ENCODE measurements around the gene LKAAEAR1. TPM values are rescaled to one million over a fixed set of nuclear protein-coding genes. Genes with fewer than 3 reads are reported as not detected.

The LKAAEAR1 gene
- total and polyA plus RNA-seq, 2 of the 4 experiments (the other 2 are of a cell fraction) = 0.21 TPM; not detected in 1

DNA sequence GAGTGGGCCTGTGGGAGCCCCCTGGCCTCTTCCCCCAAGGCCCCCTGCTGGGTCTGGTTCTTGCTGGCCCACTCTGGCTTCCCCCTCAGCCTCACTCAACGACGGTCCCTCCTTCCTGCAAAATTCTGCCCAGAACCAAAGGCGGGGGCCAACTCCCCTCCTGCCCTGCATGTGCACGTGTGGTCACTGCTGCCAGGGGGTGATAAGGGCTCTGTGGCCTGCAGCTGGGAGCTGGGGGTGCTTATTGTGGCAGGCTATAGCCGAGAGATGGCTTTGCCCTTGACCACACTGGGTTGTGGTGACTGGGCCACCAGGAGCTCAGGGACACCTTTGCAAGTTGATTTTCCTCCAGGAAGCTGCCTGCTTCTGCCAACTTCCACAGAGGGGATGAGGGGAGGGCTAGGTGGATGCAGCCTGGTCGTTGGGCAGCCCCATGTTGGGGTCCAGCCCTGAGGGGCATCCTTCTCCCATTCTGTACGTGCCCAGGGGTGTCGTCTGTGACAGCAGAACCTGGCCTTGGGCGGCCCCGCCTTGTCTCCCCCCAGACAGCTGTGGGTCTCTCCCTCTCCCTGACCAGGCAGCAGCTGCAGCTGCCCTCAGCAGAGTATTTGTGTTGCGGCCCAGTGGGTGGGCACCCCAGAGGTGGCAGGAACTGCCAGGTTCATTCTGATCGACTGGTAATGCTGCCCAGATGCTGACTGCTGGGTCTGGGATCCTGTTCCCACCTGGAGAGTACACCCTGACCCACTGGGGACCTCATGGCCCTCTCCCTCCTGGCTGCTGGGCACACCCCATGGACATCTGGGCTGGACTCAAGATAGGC, 15.6 kb downstream of the LKAAEAR1 start:
- WGBS, 2 experiments (ENCODE audit: extremely low coverage in 2 of 2, insufficient read length in 1 of 2) = 95% methylated on average over 3 of the region's 12 CpGs; no CpG with 5 or more reads in 1 of the 2 experiments
- peaks cover 11% of the 10 kb centered on the region; the same call in 1 of the 2 replicates for H3K36me3 ChIP-seq (ENCODE audit: control insufficient read depth, insufficient read depth, low read length)
- no TSS peak for BruUV-seq (replicated peaks)
- H3K56ac ChIP-seq (ENCODE audit: extremely low read depth, insufficient read depth, low read length) = no peak overlapping the region
- H3K23ac ChIP-seq (ENCODE audit: low read depth, low read length) = no peak overlapping the region
- no peak overlapping the region for H3K4me3 ChIP-seq (ENCODE audit: insufficient read depth, low read depth, low read length)
- no peak overlapping the region for H2BK20ac ChIP-seq (ENCODE audit: low read depth, low read length)
- intact Hi-C loops (cut with micrococcal nuclease) (no loop called here), in situ Hi-C loops (cut with MboI; ENCODE audit: low sequenced_read_pairs) (no loop called here), dilution Hi-C loops (cut with HindIII; ENCODE audit: low sequenced_read_pairs, unreplicated experiment) (no loop called here)
- no peak overlapping the region for H2BK15ac ChIP-seq (ENCODE audit: low read depth, low read length)
- H3K27me3 ChIP-seq (ENCODE audit: control insufficient read depth, insufficient read depth, low read length) = no peaks in the 10 kb centered on the region
- no peak overlapping the region for H3K14ac ChIP-seq (replicated peaks; ENCODE audit: low read depth, low read length)
- ChIA-PET POLR2A (ENCODE audit: unreplicated experiment) (no interaction called here), CTCF (interaction anchor here (0.5 to 1.8 kb wide), 2 partner anchors 11 to 66 kb away, joined by 5 to 6 read pairs; no protein-coding TSS in a partner anchor)
- no peak overlapping the region for H4K5ac ChIP-seq (ENCODE audit: low read depth, low read length)
- H2AK9ac ChIP-seq (replicated peaks; ENCODE audit: low read depth, low read length, poor library complexity) = no peak overlapping the region
- H2BK5ac ChIP-seq (ENCODE audit: low read depth, low read length, poor library complexity, severe bottlenecking) = no peak overlapping the region
- peaks cover 13% of the 10 kb centered on the region for H3K9me1 ChIP-seq (ENCODE audit: insufficient read depth, low read length)
- H2BK120ac ChIP-seq (ENCODE audit: low read depth, low read length) = no peak overlapping the region
- H4K8ac ChIP-seq (ENCODE audit: low read depth in 2 of 2, low read length in 2 of 2) = no peak overlapping the region
- no peak overlapping the region for H3K9ac ChIP-seq (ENCODE audit: low read depth, low read length)
- H3K9me3 ChIP-seq (ENCODE audit: control insufficient read depth, insufficient read depth, low read length) = no peaks in the 10 kb centered on the region
- H3K18ac ChIP-seq (ENCODE audit: low read depth, low read length) = no peak overlapping the region
- peaks cover 3 to 27% of the 10 kb centered on the region in 2 experiments; a peak in 3 of 4 replicates for H3K79me1 ChIP-seq (ENCODE audit: low read depth in 1 of 2, low read length in 2 of 2)
- no peak overlapping the region for H4K91ac ChIP-seq (ENCODE audit: insufficient read depth, low read depth, low read length)
- peaks cover 20% of the 10 kb centered on the region for H3K4me1 ChIP-seq (ENCODE audit: control insufficient read depth, insufficient read depth, low read length)
- ATAC-seq (ENCODE audit: low read depth) = no peak
- H2AFZ ChIP-seq (replicated peaks; ENCODE audit: low read length, poor library complexity) = no peak overlapping the region
- no peak for DNase-seq
- H3K4ac ChIP-seq (ENCODE audit: low read depth, low read length) = no peak overlapping the region
- no peak overlapping the region for H3K27ac ChIP-seq (ENCODE audit: insufficient read depth, low read length)
- no peak overlapping the region for H3K4me2 ChIP-seq (ENCODE audit: low read depth, low read length)
- H4K20me1 ChIP-seq (ENCODE audit: insufficient read depth, low read length) = peaks cover 15% of the 10 kb centered on the region
- no peak overlapping the region for H2AK5ac ChIP-seq (ENCODE audit: low read depth, low read length)
- TF ChIP-seq CHD1 (IDR thresholded peaks at IDR 0.05; ENCODE audit: low read depth, low read length) (no peak), RFX5 (IDR thresholded peaks at IDR 0.05; ENCODE audit: low read depth, low read length) (no peak), MXI1 (IDR thresholded peaks at IDR 0.05; ENCODE audit: borderline replicate concordance, low read depth, low read length) (no peak), RCOR1 (IDR thresholded peaks at IDR 0.05; ENCODE audit: insufficient replicate concordance, low read length) (no peak), NFE2L2 (IDR thresholded peaks at IDR 0.05; ENCODE audit: low read depth, low read length) (no peak), MAZ (IDR thresholded peaks at IDR 0.05; ENCODE audit: borderline replicate concordance, low read depth, low read length) (no peak), RAD21 (IDR thresholded peaks at IDR 0.05; ENCODE audit: low read length) (no peak), SMC3 (IDR thresholded peaks at IDR 0.05; ENCODE audit: low read depth, low read length) (no peak), FOS (IDR thresholded peaks at IDR 0.05; ENCODE audit: low read depth, low read length) (no peak), BHLHE40 (IDR thresholded peaks at IDR 0.05; ENCODE audit: low read depth, low read length) (no peak), POLR2A (IDR thresholded peaks at IDR 0.05; ENCODE audit: low read depth, low read length) (no peak), CEBPB (IDR thresholded peaks at IDR 0.05; ENCODE audit: low read depth, low read length) (no peak)
- TF ChIP-seq, protein P1, sequence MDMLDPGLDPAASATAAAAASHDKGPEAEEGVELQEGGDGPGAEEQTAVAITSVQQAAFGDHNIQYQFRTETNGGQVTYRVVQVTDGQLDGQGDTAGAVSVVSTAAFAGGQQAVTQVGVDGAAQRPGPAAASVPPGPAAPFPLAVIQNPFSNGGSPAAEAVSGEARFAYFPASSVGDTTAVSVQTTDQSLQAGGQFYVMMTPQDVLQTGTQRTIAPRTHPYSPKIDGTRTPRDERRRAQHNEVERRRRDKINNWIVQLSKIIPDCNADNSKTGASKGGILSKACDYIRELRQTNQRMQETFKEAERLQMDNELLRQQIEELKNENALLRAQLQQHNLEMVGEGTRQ (IDR thresholded peaks at IDR 0.05; ENCODE audit: low read depth, low read length) = no peak
- TF ChIP-seq, protein P2, sequence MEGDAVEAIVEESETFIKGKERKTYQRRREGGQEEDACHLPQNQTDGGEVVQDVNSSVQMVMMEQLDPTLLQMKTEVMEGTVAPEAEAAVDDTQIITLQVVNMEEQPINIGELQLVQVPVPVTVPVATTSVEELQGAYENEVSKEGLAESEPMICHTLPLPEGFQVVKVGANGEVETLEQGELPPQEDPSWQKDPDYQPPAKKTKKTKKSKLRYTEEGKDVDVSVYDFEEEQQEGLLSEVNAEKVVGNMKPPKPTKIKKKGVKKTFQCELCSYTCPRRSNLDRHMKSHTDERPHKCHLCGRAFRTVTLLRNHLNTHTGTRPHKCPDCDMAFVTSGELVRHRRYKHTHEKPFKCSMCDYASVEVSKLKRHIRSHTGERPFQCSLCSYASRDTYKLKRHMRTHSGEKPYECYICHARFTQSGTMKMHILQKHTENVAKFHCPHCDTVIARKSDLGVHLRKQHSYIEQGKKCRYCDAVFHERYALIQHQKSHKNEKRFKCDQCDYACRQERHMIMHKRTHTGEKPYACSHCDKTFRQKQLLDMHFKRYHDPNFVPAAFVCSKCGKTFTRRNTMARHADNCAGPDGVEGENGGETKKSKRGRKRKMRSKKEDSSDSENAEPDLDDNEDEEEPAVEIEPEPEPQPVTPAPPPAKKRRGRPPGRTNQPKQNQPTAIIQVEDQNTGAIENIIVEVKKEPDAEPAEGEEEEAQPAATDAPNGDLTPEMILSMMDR (conservative IDR thresholded peaks at IDR 0.05; ENCODE audit: low read depth, low read length) = no peak
- TF ChIP-seq, protein P3, sequence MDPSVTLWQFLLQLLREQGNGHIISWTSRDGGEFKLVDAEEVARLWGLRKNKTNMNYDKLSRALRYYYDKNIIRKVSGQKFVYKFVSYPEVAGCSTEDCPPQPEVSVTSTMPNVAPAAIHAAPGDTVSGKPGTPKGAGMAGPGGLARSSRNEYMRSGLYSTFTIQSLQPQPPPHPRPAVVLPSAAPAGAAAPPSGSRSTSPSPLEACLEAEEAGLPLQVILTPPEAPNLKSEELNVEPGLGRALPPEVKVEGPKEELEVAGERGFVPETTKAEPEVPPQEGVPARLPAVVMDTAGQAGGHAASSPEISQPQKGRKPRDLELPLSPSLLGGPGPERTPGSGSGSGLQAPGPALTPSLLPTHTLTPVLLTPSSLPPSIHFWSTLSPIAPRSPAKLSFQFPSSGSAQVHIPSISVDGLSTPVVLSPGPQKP (IDR thresholded peaks at IDR 0.05; ENCODE audit: borderline replicate concordance, low read depth, low read length) = no peak
